GM18907 (cell line): Measurements from ENCODE around the gene TMEM176B.
"Not testable (repeated sequence)": the region's sequence is repeated elsewhere in the genome, so short reads cannot be mapped to it uniquely, and the experiment has no call there.

Source experiments
- ATAC-seq: cut with Tn5 transposase; IDR thresholded peaks from one replicate; pipeline ENCODE4 v1.9.1; 2021; ENCODE audit warnings: mild to moderate bottlenecking, moderate library complexity; ENCODE audit not compliant: unreplicated experiment

TMEM176B gene

DNA sequence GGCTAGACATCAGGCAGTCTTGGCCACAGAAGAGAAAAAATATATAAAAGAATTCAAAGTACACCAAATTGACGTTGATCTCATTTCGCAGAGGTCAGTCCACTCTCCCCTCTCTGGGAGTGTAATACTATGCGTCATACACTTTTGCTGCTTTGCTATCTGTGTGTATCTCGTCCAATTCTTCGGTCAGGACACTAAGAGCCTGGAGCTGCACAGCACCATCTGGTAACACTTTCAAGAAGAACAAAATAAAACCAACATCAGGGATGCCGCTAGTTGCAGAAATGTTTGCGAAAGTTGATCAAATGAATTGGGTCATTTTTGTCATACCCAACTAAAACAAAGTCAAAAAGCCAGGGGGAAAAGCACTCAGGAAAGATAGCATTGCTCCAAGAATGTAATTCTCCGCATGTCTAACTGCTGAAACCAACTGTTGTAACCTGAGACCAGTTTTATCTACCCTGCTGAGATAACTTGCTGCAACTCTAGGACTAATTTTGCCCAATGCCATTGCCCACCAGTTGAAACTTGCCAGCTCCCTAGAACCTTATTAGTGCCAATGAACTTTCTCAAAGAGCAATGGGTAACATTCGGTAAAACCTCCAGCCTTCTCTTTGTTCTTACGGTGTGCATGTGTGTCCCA is 23.4 kb upstream of the TMEM176B start:
- no peak for ATAC-seq

DNA sequence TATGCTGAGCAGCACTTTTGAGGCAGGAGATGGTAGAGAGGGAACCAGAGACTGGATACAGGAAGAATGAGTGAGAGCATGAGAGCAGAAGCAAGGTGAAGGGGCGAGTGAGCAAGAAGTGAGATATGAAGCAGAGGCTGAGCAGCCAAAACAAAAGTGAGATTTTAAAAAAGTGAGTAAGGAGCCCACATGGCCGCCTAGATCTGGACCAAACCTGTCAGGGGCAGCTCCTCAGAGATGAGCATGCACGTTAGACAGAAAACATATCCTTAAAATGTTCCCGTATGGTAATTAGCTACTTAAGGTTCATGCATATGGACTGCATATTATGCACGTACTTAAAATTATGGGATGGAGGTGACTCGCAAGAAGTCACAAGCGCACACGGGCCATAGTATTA is 22.9 kb upstream of the TMEM176B start:
- no peak for ATAC-seq

GRCh38 chr7:150820578-150821198 is 20.5 kb upstream of the TMEM176B start:
- ATAC-seq: no peak

DNA sequence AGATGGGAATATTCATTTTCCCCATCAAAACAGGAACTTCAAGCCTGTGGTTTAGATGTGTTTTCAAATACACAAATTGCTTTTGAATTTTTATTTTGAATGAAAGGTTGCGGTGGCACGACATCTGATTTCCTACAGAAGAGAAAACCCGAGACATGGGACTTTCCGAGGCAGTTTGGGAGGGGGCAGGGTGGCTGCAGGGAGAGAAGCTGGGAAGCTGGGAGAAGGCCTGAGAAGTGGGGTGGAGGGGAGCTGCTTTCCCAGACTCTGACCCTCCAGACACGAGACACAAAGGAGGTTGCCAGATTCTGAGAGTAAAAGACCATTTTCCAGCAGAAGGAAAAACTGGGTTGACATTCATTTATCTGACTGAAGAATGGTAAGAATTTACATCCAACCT is 20.0 kb upstream of the TMEM176B start:
- ATAC-seq: no peak

- no peak for ATAC-seq
Observed at GRCh38 chr7:150818971-150819370, 18.8 kb upstream of the TMEM176B start.

DNA sequence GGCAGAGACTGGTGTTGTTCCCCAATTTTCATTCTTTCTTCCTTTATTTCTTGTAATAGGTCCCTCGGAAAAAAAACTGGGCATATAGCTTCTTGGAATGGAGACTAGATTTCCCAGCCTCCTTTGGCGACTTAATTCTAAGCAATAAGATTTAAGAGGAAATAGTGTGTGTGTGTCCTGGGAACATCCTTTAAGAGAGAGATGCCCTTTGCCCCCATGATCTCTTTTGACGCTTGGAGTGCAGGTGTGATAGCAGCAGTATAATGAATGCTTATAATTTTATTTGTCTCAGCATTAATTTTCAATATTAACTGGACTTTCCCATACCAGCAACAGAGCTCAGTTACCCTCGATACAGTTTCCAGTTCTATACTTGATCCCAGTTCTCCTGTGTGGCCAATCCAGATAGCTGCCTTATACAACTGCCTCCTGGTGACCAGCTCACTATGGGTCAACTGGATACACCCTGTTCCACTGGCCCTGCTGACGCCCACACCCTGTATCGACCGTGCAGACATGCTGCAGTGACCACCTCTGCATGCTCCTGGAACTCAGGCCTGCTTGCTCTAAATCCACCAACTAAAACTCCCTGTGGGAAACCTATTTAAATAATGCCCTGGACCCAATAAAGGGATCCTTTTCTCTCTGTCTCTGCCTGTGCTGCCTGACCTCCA is 14.3 kb upstream of the TMEM176B start:
- no peak for ATAC-seq

- ATAC-seq: not testable (repeated sequence)
Observed at GRCh38 chr7:150807616-150808438, 7.7 kb upstream of the TMEM176B start.

- ATAC-seq: no peak
Observed at GRCh38 chr7:150806863-150807262, 6.7 kb upstream of the TMEM176B start.

GRCh38 chr7:150806454-150806853 is 6.3 kb upstream of the TMEM176B start:
- ATAC-seq: no peak

DNA sequence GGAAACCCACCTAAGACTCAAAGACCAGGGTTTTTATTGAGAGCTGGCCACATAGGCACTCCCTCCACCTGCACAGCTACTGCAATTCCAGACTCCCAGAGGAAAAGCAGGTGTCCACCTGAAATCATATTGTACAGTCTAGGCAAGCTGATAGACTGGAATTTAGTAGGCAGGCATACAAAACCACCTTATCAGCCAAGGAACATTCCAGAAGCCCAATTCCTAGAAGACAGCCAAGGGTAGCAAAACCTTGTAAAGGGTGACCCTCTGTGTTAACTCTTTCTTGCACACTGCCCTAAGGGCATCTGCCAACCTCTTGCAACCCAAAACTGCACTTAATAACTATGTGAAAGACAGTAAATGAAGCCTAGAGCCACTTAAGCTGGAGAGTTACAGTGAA is 5.7 kb upstream of the TMEM176B start:
- no peak for ATAC-seq

- no peak for ATAC-seq
Observed at GRCh38 chr7:150804802-150805201, 4.6 kb upstream of the TMEM176B start.

GRCh38 chr7:150803161-150803860 is 3.1 kb upstream of the TMEM176B start:
- no peak for ATAC-seq

- ATAC-seq: no peak
Observed at GRCh38 chr7:150801946-150802771, 2.0 kb upstream of the TMEM176B start.

DNA sequence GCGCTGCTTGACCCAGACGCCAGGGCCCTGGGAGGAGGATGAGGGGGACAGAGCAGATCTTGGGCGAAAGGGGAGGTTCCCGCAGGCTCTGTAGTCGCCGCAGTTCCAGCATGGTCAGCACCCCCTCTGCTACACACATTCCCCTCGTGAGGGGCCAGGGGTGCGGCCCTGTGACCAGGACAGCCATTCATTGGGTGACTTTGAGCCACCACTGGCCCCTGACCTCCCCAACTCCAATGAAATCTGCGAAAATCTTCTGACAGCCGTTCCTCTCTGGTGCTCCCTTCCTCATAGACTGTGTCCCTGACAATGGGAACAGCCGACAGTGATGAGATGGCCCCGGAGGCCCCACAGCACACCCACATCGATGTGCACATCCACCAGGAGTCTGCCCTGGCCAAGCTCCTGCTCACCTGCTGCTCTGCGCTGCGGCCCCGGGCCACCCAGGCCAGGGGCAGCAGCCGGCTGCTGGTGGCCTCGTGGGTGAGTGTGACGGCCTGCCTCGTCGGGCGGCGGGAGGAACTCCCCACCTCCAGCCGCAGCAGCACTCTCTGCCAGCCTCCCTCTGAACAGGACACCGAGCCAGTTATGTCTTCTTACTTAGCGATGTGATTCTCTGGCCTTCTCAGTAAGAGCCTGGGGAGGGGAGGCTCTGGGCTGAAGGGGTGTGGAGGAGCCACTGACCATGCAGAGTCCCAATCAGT is 1.2 kb upstream of the TMEM176B start:
- no peak for ATAC-seq

DNA sequence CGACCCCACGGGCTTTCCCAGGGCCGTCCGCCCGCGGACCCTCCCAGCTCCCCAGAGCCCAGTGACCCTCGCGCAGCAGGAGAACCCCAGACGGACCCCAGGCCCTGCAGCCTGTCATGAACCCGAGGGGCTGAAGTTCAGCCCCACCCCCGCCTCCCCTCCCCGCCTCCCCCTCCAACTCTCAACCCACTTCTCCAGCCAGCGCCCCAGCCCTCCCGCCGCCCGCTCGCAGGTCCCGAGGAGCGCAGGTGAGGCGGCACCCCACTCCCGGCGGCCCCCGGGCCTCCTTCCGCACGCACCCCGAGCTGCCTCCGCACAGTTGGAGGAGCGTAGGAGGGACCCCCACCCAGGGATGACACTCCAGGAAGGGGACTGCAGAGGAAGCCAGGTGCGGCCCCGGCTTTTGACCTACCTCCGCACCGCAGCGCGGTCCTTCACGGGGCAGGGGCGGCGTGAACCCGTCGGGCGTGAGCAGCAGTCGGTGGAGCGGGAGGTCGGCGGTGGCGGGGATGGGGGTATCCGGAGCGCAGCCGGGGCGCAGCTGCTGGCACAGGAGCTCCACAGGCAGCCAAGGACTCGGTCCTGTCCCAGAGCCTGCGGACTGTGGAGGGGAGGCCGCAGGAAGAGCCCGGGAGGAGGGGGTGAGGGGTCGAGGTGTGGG is 547 bp upstream of the TMEM176B start, which contains the start of gene TMEM176A:
Gene TMEM176A (plus strand): TSS at position 189 of the 661 bp plus-strand sequence. CDS start 782 bp downstream, outside the sequence.
- ATAC-seq: no peak

DNA sequence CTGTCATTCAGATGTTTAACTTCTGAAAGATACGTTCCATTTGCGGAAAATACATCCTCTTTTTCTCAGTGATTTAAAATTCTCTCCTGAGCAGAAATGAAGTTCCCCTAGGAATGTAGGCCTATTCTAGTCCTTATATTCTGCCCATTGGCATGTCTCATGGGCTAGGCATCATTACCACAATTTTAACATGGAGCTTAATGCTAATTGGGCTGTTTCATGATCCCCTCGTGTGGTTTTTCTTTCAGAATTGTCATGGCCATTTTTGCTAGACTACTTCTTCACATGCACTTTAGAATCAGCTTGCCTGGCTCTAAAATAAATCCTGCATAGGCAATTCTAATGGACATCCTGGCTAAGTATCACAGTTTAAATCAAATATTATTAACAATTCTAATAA is 1.0 kb downstream of the TMEM176B start:
- ATAC-seq: no peak

DNA sequence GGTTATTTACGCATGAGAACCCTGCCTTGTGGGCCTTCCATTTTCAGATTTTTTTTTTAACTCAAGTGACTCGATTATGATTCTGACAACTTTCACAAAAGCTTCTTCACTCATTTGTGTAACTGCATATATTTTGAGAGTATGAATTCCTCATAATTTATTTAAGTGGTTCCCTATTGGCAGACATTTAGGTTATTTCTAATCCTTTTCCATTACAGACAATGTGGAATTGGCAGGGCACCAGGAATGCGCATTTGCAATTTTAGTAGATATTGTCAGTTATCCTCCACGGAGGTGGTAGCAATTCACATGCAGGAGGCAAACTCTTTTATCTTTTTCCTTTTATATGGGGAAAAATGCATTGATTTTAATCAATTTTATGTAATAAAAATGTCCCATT is 2.5 kb downstream of the TMEM176B start:
- no peak for ATAC-seq

DNA sequence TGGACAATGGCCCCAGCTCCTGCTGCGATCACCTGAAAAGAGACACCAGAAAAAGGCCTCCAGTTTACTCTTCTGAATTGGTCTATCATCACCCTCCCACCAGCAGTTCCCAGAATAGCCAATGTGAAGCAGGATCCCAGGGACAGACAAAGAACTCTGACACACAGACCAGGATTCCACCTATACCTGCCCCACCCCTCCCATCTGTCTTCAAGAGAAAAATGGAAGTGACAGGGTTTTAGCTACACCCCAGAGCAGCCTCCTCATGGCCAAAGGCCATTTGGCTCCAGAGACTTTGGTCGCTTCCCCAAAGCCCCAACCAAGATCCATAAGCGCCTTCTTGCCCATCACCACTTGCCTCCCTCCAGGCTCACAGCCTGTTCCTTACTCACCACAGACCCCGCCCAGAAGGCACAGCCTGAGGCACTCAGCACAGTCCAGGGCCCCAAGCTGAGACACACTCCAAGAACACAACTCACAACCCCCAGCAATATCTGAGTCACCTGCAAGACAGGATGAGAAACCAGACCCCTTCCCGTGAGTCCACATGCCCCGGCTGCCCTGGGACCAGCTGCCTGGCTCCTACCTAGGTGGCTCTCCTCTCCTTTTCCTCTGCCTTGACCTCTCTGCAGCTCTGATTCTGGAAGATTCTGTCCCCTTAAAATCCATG is 6.5 kb downstream of the TMEM176B start:
- ATAC-seq: no peak
